PC-9 (cell line): ENCODE measurements around the gene SDHA.
"Not testable (repeated sequence)": the region's sequence is repeated elsewhere in the genome, so short reads cannot be mapped to it uniquely, and the experiment has no call there.

ENCODE experiments used
- CTCF ChIP-seq: fragments of 200-600 bp; sonication (generic); conservative IDR thresholded peaks from 2 replicates; pipeline ENCODE4 v1.6.1; 2017; ENCODE audit warnings: mixed run types, antibody characterized with exemption, mild to moderate bottlenecking, moderate library complexity
- EZH2 ChIP-seq: fragments of 200-600 bp; sonication (generic); IDR thresholded peaks from 2 replicates; pipeline ENCODE4 v1.8.0; 2017; ENCODE audit warnings: antibody characterized with exemption, low read depth

DNA sequence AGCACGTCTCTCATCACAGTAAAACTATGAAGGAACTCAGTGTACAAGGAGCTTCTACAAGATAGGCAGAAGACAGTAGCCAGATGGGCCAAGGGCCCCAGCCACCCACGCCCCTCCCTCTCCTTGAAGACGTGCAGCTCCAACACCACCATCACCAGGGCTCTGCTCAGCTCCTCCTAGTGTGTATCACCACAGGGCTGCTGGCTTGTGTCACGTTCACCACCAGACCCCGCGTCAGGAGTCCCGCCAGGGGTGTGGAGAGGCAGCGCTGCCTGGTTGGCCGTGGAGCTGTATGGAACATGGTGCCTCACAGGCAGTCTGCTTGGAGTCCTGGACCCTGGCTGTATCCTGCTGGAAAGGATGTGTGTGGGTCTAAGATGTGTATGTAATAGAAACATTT is 32.3 kb downstream of the SDHA start:
- not testable (repeated sequence) for TF ChIP-seq CTCF, EZH2
